Measurements from ENCODE around the gene BBIP1. TPM values are rescaled to one million over a fixed set of nuclear protein-coding genes. Genes with fewer than 3 reads are reported as not detected.
"Not testable (repeated sequence)": the region's sequence is repeated elsewhere in the genome, so short reads cannot be mapped to it uniquely, and the experiment has no call there.

The BBIP1 gene
- total RNA-seq, 1 donor from 2014 or later, result 26.7 TPM

DNA sequence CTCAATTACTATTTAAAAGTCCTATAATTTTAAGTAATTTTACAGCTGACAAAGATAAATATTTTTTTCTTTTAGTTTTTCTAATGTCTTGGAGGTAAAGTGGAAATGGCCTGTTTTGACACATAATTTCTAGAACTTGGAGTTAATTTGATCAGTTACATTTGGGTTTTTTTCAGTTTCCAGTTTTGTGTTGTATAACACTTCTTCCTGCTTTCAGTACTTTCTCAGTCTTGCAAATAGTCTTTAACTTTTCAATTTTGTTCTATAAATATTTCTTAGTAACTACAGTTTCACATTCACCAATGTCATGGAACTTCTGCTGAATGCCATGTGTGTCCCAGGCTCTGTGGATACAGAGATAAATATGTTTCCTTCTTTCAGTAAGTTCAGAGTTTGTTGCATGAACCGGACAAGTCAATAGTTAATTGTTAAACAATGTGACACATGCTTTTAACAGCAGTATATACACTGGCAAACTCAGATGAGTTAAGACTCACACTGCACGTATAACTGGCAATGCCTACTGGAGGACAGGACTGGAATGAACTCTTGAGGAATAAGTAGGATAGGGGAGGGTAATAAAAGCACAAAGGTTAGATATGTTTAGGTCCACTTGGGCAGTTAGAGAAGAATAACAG, 5.0 kb upstream of the BBIP1 start:
- no peak for DNase-seq (ENCODE audit: low spot score)

DNA sequence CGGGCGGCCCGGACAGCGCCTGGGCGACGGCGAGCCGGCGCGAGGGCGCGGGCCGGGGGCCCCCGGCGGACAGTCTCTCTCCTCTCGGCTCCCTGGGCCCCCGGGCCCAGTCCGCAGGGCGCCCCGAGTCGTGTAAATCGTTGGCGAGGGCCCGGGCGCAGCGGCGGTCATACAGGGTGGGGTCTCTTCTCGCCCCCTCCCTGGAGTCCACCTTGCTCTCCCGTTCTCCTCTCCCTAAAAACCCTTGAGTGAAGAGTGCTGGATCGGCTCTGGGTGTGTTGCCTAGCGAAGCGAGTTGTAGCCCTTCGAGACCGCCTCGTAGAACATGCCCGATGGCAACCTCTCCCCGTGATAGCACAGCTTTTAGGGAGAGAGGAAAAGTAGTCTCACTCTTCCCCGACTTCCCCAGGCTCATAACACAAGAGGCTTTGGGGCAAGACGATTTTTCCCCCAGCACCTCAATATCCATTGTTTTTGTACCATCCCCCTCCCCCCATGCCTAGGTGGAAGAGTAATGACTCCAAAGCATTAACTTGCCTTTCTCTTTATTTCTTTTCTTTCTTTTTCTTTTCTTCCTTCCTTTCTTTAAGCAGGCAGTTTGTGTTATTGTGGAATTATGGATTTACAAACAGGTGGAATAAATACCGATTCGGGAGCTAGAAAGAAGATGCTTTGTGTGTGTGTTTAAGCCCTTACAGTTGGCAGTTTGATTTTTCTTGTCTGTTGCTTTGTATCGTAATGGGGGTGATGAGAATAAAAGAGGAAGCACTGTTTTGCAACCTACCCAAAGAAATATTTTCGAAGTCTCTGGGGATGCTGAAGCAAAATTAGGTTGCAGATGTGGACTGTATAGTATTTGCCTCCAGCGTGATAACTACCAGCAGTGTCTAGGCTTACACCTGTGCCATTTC, 1.2 kb upstream of the BBIP1 start:
- DNase-seq (ENCODE audit: low spot score), result peak; percentile 55

DNA sequence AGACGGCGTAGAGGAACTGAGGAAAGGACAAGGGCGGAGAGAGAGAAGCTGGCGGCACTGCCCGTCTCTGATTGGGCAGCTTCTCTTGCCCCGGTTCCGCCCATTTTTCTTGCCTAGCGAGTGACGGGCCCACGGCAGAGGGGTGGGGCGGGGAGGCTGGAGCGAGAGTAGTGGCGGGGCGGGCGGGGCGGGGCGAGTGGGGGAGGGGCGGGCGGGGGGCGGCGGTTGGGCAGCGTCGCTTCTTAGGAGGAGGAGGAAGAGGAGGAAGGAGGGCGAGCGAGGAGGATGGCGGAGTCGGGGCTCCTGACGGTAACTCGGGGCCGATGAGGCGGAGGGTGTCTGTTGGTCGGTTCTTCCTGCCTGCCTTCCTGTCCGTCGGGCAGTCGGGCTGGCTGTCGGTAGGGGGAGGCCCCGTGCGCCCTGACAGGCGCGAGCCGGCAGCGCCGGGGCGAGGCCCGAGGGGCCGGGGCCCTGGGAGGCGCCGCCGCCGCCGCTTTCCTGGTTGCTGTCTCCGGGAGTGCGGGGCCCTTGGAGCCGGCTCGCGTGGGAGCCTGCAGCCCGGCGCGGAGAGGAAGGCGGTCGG, 460 bp upstream of the BBIP1 start, which contains the start of gene SHOC2:
Gene SHOC2, plus strand, starts transcription at position 256 of the 583 bp plus-strand sequence. CDS start 44,755 bp downstream, outside the sequence.
- DNase-seq (ENCODE audit: low spot score), result no peak

DNA sequence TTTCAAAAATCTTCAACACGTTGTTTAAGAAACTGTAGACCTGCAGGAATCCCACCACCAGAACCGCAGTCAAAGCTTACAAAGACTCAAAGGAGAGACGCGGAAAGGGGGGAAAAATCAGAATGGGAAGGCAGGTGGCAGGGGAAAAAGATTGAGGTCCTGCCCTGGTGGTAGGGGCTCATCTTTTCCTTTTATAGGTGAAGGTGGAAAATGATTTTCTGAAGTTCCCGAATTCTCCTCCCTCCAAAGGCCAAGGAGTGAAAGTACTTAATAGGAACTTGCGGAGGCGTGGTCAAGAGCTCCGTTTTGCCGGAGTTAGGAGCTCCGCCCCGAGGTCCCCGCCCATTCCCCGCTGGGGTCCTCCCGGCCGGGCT, 724 bp downstream of the BBIP1 start:
- DNase-seq (ENCODE audit: low spot score), result peak; percentile 99

DNA sequence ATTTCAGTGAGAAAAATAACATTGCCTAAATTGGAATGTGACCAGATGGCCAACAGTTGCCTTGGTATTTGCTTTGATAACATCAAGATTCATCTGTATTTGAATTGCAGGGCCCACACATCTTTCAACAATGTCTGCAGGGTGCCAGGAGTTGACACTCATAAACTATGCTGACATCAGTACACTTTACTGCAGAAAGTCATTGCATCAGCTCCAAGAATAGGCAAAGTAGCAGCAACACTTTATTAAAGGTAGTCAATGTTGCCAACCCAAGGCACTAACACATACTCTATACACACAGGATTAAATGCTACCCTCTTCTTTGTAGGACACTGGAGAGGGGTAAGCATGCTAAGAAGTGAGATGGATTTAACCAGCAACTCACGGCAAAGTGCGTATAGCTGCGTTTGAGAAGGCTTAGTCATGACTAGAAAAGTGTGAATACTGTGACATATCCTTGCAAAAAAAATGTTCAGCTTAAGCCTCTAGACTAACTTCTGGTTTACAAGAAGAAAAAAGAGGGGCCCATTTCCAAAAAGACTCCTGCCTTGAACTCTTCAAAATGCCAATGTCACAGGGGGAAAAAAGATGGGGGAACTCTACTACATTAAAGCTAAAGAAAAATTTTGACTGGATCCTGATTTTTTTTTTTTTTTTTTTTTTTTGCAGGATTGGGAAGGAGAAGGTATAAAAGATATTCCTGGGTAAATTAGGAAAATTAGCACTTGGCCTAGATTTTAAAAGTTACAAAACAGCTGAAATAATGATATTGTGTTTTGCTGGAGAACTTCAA, 2.2 kb downstream of the BBIP1 start:
- no peak for DNase-seq (ENCODE audit: low spot score)

DNA sequence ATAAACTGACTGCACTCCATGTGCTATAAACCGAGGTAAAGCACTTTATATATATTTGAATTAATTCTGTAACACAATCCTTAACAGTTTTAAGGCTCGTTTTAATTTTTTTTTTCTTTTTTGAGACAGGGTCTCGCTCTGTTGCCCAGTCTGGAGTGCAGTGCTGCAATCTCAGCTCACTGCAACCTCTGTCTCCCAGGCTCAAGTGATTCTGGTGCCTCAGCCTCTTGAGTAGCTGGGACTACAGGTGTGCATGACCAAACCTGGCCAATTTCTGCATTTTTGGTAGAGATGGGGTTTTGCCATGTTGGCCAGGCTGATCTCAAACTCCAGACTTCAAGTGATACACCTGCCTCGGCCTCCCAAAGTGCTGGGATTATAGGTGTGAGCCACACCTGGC, 3.4 kb downstream of the BBIP1 start:
- not testable (repeated sequence) for DNase-seq (ENCODE audit: low spot score)

DNA sequence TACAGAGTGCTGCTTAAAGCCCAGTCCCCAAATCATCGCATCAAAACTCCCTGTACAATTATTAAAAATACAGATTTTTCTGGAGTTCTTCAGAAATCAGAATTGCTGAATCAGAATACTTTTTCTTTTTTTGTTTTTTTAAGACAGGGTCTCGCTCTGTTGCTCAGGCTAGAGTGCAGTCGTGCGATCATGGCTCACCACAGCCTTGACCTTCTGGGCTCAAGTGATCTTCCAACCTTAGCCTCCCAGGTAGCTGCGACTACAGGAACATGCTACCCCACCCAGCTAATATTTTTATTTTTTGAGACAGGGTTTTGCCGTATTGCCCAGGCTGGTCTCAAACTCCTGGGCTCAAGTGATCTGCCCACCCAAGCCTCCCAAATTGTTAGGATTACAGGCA, 3.9 kb downstream of the BBIP1 start:
- DNase-seq (ENCODE audit: low spot score), result no peak

DNA sequence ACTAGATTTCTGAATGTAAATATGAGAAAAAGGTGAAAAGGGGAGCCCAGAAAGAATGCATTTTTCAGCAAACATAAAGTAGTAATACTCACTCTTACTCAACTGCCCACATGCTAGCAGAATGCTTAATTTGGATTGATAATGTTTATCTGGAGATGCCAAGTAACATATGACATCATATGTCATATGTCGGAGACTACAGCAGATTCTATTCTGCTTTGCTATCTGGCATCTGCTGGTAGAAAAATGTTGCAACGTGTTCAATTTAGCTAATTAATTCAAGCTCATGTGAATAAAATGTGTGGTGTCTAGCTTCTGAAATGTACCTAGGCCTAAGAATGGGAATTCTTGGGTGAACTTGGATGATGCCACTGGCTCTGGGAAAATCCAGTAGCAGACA, 4.5 kb downstream of the BBIP1 start:
- DNase-seq (ENCODE audit: low spot score), result no peak

DNA sequence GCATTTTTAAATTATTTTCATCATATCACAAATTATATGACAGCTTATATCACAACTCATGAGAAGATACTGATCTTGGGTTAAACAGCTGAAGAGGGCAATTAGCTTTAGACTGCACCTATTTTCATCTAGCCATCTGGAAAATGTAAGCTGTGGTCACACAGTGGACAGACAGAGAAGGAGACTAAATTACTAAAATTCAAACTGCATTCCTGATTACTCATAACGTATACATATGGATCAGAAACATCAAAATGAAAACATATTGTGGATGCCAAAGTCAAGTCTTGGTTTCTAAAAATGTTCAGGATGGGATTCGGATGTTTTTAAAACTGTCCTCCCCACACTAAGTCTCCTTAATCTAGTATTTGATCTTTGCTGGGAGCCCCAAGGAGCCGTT, 6.6 kb downstream of the BBIP1 start:
- DNase-seq (ENCODE audit: low spot score), result no peak

DNA sequence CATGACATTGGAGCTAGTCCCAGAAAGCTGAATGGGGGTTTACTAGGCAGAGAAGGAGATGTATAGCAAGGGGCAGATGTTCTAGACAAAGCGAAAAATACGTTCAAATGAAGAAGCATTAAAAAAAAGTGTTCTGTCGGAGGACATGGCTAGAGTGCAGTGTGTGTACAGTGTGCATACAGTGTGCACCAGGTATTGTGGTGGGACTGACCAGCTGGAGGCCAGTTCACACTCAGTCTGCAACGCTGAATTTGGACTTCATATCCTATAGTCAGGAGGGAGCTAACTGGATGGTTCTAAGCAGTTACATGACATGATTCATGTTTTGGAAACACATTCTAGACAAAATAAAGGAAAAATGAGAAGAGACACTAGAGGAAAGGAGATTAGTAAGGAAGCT, 8.8 kb downstream of the BBIP1 start:
- DNase-seq (ENCODE audit: low spot score), result no peak

DNA sequence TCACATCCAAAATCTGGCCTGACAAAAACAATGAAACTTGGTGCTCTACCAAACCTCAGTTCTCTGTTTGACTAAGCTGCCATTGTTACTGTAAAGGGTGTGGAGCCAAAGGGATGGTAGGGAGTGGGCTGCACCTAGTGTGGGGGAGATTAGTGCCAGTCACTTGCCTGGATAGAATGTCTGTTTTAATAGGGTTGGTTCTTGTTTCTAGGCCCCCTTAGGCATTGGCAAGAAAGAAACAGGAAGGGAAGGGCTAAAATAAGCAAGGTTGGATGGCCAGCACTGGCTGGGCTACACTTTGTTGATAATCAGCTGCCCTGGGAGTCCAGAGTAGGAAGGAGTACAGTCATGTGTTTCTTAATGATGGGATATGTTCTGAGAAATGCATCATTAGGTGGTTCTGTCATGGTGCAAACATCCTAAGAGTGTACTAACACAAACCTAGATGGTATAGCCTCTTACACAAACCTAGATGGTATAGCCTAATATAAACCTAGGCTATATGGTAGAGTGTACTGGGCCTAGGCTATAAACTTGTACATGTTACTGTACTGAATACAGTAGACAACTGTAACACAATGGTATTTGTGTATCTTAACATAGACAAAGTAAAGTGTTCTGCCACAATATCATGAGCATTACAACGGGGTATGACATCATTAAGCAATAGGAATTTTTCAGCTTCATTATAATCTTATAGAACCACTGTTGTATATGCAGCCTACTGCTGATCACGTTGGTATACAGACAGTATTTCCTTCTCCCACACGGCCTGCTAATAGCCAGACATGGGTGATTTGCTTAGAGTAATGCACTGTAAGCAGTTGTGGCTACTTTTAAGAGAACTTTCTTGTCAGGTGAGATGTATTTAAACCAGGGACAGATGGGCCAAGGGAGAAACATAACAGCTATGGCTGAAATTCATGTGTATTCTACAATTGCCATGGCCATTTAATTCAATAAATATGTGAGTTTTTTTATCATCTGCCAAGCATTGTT, 15.4 kb downstream of the BBIP1 start:
- DNase-seq (ENCODE audit: low spot score), result no peak

DNA sequence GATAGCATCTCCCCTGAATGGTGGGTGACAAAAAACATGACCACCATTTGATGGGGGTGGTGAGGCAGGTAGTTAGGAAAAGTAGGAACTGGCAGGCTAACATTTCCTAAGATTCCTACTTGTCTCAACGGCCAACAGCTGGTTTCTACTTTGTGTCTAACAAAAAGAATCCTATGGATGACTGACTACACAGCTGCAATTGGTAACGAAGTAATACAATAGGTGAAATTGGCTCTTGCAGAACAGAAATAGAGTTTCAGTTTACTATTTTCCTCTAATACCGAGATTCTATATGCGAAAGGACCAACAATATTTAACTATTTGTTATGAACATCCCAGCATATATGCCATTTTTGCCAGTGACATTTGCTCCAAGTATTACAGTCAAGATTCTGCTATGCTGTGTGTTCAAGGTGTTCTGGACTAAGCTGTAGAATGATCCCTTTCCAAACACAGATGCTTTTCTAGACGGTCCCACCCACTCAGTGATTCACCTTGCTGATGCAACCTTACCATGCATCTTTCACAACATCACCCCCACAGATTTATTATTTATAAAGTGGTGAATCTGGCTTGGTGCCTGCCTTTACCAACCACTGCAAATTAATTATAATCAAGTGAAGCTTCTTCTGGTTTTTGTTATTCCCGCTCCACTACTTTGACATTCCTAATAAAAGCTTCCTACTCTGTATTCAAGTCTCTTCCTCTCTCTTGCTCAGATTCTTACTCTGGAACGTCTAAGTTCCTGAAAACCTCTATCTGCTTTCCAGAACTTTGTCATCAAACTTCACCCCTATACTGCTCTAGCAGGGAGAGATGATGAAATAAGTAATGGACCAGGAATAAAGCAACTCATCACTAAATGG, 16.8 kb downstream of the BBIP1 start:
- DNase-seq (ENCODE audit: low spot score), result no peak

DNA sequence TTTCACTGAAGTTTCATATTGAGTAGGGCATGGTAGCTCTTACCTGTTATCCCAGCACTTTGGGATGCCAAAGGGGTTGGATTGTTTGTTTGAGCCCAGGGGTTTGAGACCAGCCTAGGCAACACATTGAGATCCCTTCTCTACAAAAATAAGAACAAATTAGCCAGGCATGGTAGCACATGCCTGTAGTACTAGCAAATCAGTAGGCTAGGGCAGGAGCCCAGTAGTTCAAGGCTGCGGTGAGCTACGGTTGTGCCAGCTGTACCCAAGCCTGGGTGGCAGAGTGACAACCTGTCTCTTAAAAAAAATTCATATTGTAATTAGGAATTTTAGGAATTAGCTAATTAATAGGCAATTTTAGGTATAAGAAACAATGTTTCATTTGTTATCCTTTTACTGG, 18.0 kb downstream of the BBIP1 start:
- DNase-seq (ENCODE audit: low spot score), result no peak

DNA sequence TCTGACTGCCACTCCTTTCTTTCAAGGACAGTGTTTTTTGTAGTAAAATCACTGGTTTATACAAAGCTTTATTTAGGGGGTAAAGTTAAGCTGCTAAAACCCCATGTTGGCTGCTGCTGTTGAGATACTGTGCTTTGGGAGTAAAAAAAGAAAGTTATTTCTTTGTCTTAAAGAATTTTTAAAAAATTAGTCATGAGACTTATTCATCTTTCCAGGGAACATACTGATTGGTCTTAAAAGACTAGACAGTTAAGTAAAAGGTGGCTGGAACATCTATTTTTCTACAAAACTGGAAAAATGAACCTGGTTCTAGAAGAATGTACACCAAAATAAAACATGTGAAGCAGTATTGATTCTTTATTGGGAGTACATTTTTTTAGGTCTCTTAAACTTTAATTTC, 20.6 kb downstream of the BBIP1 start:
- DNase-seq (ENCODE audit: low spot score), result no peak

DNA sequence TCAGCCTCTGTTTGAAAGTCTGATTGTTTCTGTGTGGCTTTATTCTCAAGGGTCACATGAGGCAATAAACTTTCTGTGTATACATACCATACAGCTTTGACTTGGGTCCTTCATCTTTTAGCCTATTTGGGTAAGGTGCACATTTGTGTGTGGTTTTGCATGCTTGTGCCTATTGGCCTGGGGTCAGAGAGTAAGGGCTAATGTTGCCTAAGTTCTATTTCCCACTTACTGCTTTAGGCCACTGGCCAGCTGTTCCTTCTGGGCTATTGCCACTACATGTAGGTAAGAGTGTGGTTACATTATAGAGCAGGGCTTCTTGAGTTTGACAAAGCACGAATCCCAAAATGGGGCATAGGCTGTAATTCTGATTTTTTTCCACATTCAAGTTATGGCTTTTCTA, 21.8 kb downstream of the BBIP1 start:
- no peak for DNase-seq (ENCODE audit: low spot score)

DNA sequence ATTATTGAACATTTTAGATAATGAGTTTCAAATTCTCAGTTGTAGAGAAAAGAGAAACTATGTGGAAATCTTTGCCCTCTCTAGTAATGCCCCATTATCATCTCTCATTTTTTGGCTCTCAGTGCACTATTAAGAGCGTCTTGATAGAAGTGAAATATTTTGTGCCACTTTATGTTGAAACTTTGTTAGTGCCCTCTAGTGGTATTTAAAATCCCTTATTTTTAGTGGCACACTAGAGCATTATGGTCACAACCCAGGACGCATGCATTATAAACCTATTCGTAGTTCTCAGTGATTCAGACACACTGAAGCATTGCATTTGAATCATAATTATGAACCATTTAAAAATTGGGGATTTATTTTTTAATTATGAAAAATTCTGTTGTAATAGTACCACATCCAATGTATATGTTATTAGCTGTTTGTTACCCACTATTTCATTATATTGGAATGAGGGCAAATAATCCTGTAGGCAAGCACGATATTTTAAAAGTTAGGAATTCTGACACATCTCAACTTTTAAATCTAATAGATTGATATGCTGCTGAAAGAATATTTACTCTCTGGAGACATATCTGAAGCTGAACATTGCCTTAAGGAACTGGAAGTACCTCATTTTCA, 25.3 kb downstream of the BBIP1 start:
- peak; percentile 59 for DNase-seq (ENCODE audit: low spot score)

DNA sequence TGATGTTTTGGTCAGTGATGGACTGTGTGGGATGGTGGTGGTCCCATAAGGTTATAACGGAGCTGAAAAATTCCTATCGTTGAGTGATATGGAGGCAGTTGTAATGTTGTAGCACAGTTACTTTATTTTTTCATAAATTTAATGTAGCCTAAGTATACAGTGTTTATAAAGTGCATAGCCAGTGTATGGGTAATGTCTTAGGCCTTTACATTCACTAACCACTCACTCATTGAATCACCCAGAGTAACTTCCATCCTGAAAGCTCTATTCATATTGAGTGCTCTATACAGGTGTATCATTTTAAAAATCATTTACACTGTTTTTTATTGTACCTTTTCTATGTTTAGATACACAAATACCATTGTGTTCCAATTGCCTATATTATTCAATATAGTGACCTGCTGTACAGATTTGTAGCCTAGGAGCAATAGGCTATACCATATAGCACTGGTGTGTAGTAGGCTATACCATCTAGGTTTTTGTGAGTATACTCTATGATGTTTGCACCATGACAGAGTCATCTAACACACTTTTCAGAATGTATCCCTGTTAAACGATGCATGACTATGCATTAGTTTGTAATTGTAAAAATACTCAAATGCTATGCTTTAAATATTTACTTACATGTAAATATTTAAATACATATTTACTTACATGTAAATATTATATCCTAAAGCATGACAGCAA, 26.2 kb downstream of the BBIP1 start:
- DNase-seq (ENCODE audit: low spot score), result no peak

DNA sequence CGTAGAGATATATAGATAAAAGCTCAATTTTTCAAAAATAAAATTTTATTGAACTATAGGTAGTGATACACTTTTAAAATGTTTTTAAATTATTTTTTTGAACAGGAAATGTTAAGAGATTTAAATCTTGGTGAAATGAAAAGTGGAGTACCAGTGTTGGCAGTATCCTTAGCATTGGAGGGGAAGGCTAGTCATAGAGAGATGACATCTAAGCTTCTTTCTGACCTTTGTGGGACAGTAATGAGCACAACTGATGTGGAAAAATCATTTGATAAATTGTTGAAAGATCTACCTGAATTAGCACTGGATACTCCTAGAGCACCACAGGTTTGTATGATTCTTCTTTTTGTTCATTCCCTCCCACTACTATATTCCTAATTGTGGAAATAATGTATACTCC, 31.4 kb downstream of the BBIP1 start:
- no peak for DNase-seq (ENCODE audit: low spot score)

All from umbilical cord (tissue), 2 donors.